ENCODE measurements around the gene PLA2G10.
"Not testable (repeated sequence)": the region's sequence is repeated elsewhere in the genome, so short reads cannot be mapped to it uniquely, and the experiment has no call there.

Gene PLA2G10

DNA sequence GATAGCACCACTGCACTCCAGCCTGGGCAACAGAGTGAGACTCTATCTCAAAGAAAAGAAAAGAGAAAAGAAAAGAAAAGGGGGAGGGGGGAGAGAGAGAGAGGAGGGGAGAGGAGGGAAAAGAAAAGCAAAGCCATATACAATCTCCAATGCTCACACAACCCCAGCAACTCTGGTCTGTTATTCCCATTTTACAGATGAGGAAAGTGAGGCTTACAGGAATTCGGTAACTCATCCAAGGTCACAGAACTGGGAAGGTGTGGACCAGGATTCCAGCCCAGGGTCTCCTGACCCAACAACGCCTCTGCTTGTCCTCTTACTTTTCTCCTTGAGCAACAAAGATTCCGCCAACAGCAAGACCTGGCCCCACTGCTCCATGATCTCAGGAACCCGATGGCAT, 13.0 kb downstream of the PLA2G10 start:
- no peak overlapping the region for H3K27ac ChIP-seq (ENCODE audit: low read length)
- H3K4me1 ChIP-seq (ENCODE audit: control insufficient read depth, insufficient read depth, low read length), result no peaks in the 10 kb centered on the region
- H3K4me3 ChIP-seq (ENCODE audit: low read length in 2 of 2), result no peak overlapping the region
- peaks cover 0 to 2% of the 10 kb centered on the region in 2 donors for H3K27me3 ChIP-seq (ENCODE audit: control insufficient read depth in 1 of 2, insufficient read depth in 2 of 2, low read length in 2 of 2)
- no peaks in the 10 kb centered on the region for H3K36me3 ChIP-seq (ENCODE audit: control insufficient read depth in 2 of 2, insufficient read depth in 2 of 2, low read length in 2 of 2)
- H3K9ac ChIP-seq (ENCODE audit: low read length in 2 of 2), result no peak overlapping the region
- no peaks in the 10 kb centered on the region for H3K9me3 ChIP-seq (ENCODE audit: control insufficient read depth in 2 of 2, low read length in 2 of 2)

DNA sequence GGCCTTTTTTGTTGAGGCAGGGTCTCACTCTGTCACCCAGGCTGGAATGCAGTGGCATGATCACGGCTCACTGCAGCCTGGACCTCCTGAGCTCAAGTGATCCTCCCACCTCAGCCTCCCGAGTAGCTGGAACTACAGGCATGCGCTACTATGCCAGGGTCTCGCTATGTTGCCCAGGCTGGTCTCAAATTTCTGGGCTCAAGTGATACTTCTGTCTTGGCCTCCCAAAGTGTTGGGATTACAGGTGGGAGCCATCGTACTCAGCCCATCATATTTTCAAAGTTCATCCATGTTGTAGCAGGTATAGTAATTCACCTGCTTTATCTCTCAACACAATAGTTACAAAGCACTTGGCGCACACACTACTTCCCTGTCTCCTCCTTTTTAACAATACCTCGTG, 13.7 kb downstream of the PLA2G10 start:
- not testable (repeated sequence) for H3K9me3 ChIP-seq (ENCODE audit: control insufficient read depth in 2 of 2, low read length in 2 of 2); H3K4me3 ChIP-seq (ENCODE audit: low read length in 2 of 2); H3K9ac ChIP-seq (ENCODE audit: low read length in 2 of 2); H3K4me1 ChIP-seq (ENCODE audit: control insufficient read depth, insufficient read depth, low read length); H3K27ac ChIP-seq (ENCODE audit: low read length); H3K36me3 ChIP-seq (ENCODE audit: control insufficient read depth in 2 of 2, insufficient read depth in 2 of 2, low read length in 2 of 2); H3K27me3 ChIP-seq (ENCODE audit: control insufficient read depth in 1 of 2, insufficient read depth in 2 of 2, low read length in 2 of 2)

DNA sequence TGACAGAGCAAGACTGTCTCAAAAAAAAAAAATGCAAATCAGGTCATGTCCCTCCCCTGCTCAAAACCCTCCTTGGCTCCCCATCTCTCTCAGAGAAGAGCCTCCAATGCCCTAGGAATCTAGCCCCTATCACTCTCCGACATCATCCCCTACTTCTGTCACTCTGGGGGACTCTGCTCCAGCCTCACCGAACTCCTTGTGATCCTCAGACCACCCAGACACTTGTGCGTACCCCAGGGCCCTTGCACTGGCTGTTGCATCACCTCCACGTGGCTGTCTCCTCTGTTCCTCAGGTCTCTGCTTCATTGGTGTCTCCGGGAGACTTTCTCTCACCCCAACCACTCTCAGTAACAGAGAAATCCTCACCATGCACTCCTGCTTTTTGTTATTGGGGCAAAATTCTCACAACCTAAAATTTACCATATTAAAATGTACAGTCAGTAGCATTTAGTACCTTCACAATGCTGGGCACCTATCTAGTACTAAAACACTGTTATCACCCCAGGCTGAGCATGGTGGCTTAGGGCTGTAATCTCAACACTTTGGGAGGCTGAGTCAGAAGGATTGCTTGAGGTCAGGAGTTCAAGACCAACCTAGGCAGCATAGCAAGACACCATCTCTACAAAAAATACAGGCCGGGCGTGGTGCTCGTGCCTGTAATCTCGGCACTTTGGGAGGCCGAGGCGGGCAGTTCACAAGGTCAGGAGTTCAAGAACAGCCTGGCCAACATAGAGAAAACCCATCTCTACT, 15.2 kb downstream of the PLA2G10 start:
- Histone ChIP-seq H3K4me1 (ENCODE audit: control insufficient read depth, insufficient read depth, low read length) (no peaks in the 10 kb centered on the region), H3K27ac (ENCODE audit: low read length) (no peak overlapping the region), H3K27me3 (ENCODE audit: control insufficient read depth in 1 of 2, insufficient read depth in 2 of 2, low read length in 2 of 2) (peaks cover 0 to 2% of the 10 kb centered on the region in 2 donors), H3K4me3 (ENCODE audit: low read length in 2 of 2) (no peak overlapping the region), H3K9me3 (ENCODE audit: control insufficient read depth in 2 of 2, low read length in 2 of 2) (no peaks in the 10 kb centered on the region), H3K9ac (ENCODE audit: low read length in 2 of 2) (no peak overlapping the region), H3K36me3 (ENCODE audit: control insufficient read depth in 2 of 2, insufficient read depth in 2 of 2, low read length in 2 of 2) (no peaks in the 10 kb centered on the region)

DNA sequence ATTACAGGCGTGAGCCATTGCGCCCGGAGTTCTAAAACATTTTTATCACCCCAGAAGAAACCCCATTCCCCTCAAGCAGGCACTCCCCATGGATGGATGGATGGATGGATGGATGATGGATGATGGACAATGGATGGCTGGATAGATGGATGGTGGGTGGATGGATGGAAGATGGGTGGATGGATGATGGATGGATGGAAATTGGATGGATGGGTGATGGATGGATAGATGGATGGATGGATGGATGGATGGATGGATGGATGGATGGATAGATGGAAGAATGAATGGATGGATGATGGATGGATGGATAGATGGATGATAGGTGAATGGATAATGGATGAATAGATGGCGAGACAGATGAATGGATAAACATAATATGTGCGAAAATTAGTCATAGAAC, 16.5 kb downstream of the PLA2G10 start:
- Histone ChIP-seq H3K4me3 (ENCODE audit: low read length in 2 of 2) (no peak overlapping the region), H3K27ac (ENCODE audit: low read length) (no peak overlapping the region), H3K36me3 (ENCODE audit: control insufficient read depth in 2 of 2, insufficient read depth in 2 of 2, low read length in 2 of 2) (no peaks in the 10 kb centered on the region), H3K9me3 (ENCODE audit: control insufficient read depth in 2 of 2, low read length in 2 of 2) (no peaks in the 10 kb centered on the region), H3K4me1 (ENCODE audit: control insufficient read depth, insufficient read depth, low read length) (no peaks in the 10 kb centered on the region), H3K27me3 (ENCODE audit: control insufficient read depth in 1 of 2, insufficient read depth in 2 of 2, low read length in 2 of 2) (peaks cover 0 to 2% of the 10 kb centered on the region in 2 donors), H3K9ac (ENCODE audit: low read length in 2 of 2) (no peak overlapping the region)

DNA sequence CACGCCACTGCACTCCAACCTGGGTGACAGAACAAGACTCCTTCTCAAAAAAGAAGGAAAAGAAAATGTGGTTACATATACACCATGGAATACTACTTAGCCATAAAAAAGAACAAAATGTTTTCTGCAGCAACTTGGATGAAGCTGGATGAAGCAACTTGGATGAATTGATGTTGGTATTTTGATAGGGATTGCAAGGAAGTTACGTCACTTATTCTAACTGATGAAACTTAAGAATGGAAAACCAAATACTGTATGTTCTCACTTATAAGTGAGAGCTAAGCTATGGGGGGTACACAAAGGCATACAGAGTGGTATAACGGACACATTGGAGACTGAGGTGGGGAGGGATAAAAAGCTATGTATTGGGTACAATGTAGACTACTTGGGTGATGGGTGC, 17.5 kb downstream of the PLA2G10 start:
- Histone ChIP-seq H3K9ac (ENCODE audit: low read length in 2 of 2) (no peak overlapping the region), H3K9me3 (ENCODE audit: control insufficient read depth in 2 of 2, low read length in 2 of 2) (no peaks in the 10 kb centered on the region), H3K36me3 (ENCODE audit: control insufficient read depth in 2 of 2, insufficient read depth in 2 of 2, low read length in 2 of 2) (no peaks in the 10 kb centered on the region), H3K27me3 (ENCODE audit: control insufficient read depth in 1 of 2, insufficient read depth in 2 of 2, low read length in 2 of 2) (peaks cover 0 to 2% of the 10 kb centered on the region in 2 donors), H3K27ac (ENCODE audit: low read length) (no peak overlapping the region), H3K4me3 (ENCODE audit: low read length in 2 of 2) (no peak overlapping the region), H3K4me1 (ENCODE audit: control insufficient read depth, insufficient read depth, low read length) (no peaks in the 10 kb centered on the region)

DNA sequence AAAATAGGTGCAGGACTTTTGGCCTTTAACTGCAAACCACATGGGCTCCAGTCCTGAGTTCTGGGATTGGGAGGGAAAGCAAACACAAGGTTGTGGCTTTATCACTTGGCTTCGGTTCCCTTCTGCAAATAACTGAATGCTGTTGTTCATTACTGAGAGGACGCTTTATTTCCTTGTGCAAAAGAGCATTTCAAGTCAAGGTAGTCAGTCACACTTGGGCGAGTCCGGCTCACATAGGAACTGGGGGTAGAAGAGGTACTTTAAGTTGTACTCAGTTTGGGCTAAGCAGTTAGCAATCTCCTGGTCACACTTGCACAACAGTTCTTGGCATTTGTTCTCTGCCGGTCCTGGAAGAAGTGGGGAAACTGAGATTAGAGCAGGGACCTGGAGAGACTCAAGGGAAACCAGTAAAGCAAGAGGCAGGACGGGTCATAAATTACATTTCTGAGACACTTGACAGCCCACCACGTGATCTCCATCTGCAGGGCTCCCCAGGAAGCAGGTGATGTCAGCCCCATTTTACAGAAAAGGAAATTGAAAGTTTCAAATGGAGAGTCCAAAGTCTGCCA, 21.6 kb downstream of the PLA2G10 start:
- Histone ChIP-seq H3K9me3 (ENCODE audit: control insufficient read depth in 2 of 2, low read length in 2 of 2) (no peaks in the 10 kb centered on the region), H3K27ac (ENCODE audit: low read length) (no peak overlapping the region), H3K9ac (ENCODE audit: low read length in 2 of 2) (no peak overlapping the region), H3K36me3 (ENCODE audit: control insufficient read depth in 2 of 2, insufficient read depth in 2 of 2, low read length in 2 of 2) (peaks cover 5 to 9% of the 10 kb centered on the region in 2 donors), H3K4me3 (ENCODE audit: low read length in 2 of 2) (no peak overlapping the region), H3K27me3 (ENCODE audit: control insufficient read depth in 1 of 2, insufficient read depth in 2 of 2, low read length in 2 of 2) (no peaks in the 10 kb centered on the region), H3K4me1 (ENCODE audit: control insufficient read depth, insufficient read depth, low read length) (no peaks in the 10 kb centered on the region)

DNA sequence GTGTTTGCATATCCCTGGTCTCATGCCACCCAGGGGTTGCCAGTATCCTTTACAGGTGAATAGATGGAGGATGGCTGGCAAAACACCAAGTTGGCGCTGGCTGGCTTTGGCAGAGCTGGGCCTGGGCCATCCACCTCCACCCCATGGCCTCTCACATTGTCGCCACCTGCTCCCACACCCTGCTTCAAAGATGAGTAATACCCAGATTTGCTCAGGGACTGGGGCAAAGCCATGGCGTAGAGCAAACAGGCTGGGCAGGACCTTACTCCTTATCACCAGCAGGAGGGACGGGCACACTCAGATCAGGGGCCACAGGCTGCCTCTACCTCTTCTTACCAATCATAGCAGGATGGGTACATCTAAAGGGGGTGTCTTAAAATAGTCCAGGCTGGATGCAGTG, 24.3 kb downstream of the PLA2G10 start:
- H3K27me3 ChIP-seq (ENCODE audit: control insufficient read depth in 1 of 2, insufficient read depth in 2 of 2, low read length in 2 of 2), result no peaks in the 10 kb centered on the region
- H3K36me3 ChIP-seq (ENCODE audit: control insufficient read depth in 2 of 2, insufficient read depth in 2 of 2, low read length in 2 of 2), result peaks cover 19 to 32% of the 10 kb centered on the region in 2 donors
- no peak overlapping the region for H3K4me3 ChIP-seq (ENCODE audit: low read length in 2 of 2)
- no peak overlapping the region for H3K9ac ChIP-seq (ENCODE audit: low read length in 2 of 2)
- H3K9me3 ChIP-seq (ENCODE audit: control insufficient read depth in 2 of 2, low read length in 2 of 2), result no peaks in the 10 kb centered on the region
- H3K27ac ChIP-seq (ENCODE audit: low read length), result no peak overlapping the region
- no peaks in the 10 kb centered on the region for H3K4me1 ChIP-seq (ENCODE audit: control insufficient read depth, insufficient read depth, low read length)

DNA sequence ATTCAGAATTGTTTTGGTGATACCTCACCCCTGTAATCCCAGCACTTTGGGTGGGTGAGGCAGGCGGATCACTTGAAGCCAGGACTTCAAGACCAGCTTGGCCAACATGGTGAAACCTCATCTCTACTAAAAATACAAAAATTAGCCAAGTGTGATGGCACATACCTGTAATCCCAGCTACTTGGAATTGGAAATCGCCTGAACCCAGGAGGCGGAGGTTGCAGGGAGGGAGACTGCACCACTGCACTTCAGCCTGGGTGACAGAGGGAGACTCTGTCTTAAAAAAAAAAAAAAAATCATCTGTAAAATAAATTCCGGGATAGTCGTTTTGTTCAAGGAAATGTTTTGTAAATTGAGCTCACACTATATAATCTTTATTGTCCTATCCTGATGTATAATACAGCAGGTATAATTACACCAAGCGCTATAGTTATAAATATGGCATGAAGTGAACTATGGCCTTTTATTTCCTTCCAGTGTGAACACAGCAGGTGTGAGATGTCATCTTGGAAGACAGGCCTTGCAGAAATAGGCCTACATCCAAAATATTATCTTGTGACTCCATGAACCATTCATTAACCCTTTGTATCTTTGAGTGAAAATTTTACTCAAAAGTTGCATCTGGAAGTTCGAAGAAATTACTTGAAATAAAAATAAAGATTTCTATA, 25.4 kb downstream of the PLA2G10 start:
- H3K27me3 ChIP-seq (ENCODE audit: control insufficient read depth in 1 of 2, insufficient read depth in 2 of 2, low read length in 2 of 2), result no peaks in the 10 kb centered on the region
- no peak overlapping the region for H3K9ac ChIP-seq (ENCODE audit: low read length in 2 of 2)
- H3K36me3 ChIP-seq (ENCODE audit: control insufficient read depth in 2 of 2, insufficient read depth in 2 of 2, low read length in 2 of 2), result peaks cover 26 to 40% of the 10 kb centered on the region in 2 donors
- H3K4me3 ChIP-seq (ENCODE audit: low read length in 2 of 2), result no peak overlapping the region
- H3K9me3 ChIP-seq (ENCODE audit: control insufficient read depth in 2 of 2, low read length in 2 of 2), result no peaks in the 10 kb centered on the region
- H3K27ac ChIP-seq (ENCODE audit: low read length), result no peak overlapping the region
- no peaks in the 10 kb centered on the region for H3K4me1 ChIP-seq (ENCODE audit: control insufficient read depth, insufficient read depth, low read length)

DNA sequence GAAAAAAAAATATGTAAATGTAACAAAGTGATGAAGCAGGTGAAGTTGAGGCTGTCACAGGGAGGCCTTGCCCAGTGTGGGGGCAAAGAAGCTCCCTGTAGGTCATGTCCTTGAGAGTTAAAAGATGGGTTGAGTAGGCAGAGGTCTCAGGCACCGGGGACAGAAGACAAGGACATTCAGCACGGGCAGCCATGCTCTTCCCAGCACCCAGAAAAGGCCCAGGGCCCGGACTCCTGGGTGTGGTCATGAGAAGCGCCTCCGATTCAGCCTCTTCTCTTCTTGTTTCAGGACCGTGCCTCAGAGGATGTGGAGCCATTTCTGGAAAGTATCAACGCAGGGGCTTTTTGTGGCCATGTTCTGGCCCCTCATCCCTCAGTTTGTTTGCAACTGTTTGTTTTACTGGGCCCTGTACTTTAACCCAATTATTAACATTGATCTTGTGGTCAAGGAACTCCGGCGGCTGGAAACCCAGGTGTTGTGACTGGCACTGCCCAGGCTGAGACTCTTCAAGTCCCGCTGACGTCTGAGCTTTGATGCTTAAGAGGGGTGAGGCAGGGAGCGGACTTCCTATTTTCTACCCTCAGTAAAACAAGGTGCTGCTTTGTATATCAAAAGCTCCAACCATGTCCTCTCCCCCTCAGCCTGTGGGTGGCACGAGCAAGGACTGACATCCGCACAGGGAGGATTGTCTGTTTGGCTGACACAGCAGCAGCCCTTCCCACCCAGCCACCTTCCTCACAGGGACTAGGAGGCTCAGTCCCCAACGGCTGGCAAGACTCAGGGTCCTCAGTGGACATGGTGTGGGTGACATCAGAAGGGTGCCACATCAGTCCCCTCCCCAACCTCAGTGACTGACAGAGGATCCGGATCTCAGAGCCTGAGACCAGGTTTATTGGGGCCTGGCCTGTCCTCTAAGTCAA, 26.5 kb downstream of the PLA2G10 start:
- peaks cover 27 to 46% of the 10 kb centered on the region in 2 donors for H3K36me3 ChIP-seq (ENCODE audit: control insufficient read depth in 2 of 2, insufficient read depth in 2 of 2, low read length in 2 of 2)
- no peak overlapping the region for H3K27ac ChIP-seq (ENCODE audit: low read length)
- H3K9ac ChIP-seq (ENCODE audit: low read length in 2 of 2), result no peak overlapping the region

DNA sequence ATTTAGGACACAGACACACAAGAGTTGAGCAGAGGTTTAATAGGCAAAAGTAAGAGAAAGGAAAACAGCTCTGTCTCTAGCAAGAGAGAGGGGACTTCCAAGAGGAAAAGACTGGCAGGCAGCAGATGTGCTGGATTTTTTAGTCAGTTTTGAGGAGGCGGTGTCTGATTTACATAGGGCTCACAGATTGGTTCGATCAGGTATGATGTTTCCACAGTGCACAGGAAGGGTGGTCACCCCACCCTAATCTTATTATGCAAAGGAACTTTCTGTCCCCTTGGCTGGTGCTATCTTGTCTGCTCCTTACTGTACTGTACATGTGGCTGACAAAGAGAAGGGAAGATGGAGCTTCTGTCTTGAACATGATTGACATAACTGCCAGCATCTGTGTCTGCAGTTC, 36.0 kb downstream of the PLA2G10 start:
- H3K4me1 ChIP-seq (ENCODE audit: control insufficient read depth, insufficient read depth, low read length), result no peaks in the 10 kb centered on the region
- H3K36me3 ChIP-seq (ENCODE audit: control insufficient read depth in 2 of 2, insufficient read depth in 2 of 2, low read length in 2 of 2), result peaks cover 23 to 35% of the 10 kb centered on the region in 2 donors
- H3K9ac ChIP-seq (ENCODE audit: low read length in 2 of 2), result no peak overlapping the region
- H3K4me3 ChIP-seq (ENCODE audit: low read length in 2 of 2), result no peak overlapping the region
- H3K27ac ChIP-seq (ENCODE audit: low read length), result no peak overlapping the region
- H3K27me3 ChIP-seq (ENCODE audit: control insufficient read depth in 1 of 2, insufficient read depth in 2 of 2, low read length in 2 of 2), result no peaks in the 10 kb centered on the region
- no peaks in the 10 kb centered on the region for H3K9me3 ChIP-seq (ENCODE audit: control insufficient read depth in 2 of 2, low read length in 2 of 2)

More for the DNA sequence above, 26.5 kb downstream of the PLA2G10 start:
- Histone ChIP-seq H3K4me1 (ENCODE audit: control insufficient read depth, insufficient read depth, low read length) (no peaks in the 10 kb centered on the region), H3K27me3 (ENCODE audit: control insufficient read depth in 1 of 2, insufficient read depth in 2 of 2, low read length in 2 of 2) (no peaks in the 10 kb centered on the region), H3K4me3 (ENCODE audit: low read length in 2 of 2) (no peak overlapping the region), H3K9me3 (ENCODE audit: control insufficient read depth in 2 of 2, low read length in 2 of 2) (no peaks in the 10 kb centered on the region)
